HTERT RPE-1 (cell line): ENCODE measurements around the gene ZNRF3.
"Not testable (repeated sequence)": the region's sequence is repeated elsewhere in the genome, so short reads cannot be mapped to it uniquely, and the experiment has no call there.

Source experiments
- in situ Hi-C: fragments of 300-500 bp; cut with MboI; formaldehyde crosslinking; loops from 4 replicates; pipeline ENCODE4 v1.14.3; 2020; ENCODE audit warnings: low sequenced_read_pairs

ZNRF3 gene

GRCh38 chr22:28927630-28928029 is 44.3 kb downstream of the ZNRF3 start:
- in situ Hi-C loops, result no loop called here

- in situ Hi-C loops, result no loop called here
These were observed 45.8 kb downstream of the ZNRF3 start for GRCh38 chr22:28929197-28929596.

GRCh38 chr22:28930357-28931007 is 47.1 kb downstream of the ZNRF3 start:
- in situ Hi-C loops, result no loop called here

DNA sequence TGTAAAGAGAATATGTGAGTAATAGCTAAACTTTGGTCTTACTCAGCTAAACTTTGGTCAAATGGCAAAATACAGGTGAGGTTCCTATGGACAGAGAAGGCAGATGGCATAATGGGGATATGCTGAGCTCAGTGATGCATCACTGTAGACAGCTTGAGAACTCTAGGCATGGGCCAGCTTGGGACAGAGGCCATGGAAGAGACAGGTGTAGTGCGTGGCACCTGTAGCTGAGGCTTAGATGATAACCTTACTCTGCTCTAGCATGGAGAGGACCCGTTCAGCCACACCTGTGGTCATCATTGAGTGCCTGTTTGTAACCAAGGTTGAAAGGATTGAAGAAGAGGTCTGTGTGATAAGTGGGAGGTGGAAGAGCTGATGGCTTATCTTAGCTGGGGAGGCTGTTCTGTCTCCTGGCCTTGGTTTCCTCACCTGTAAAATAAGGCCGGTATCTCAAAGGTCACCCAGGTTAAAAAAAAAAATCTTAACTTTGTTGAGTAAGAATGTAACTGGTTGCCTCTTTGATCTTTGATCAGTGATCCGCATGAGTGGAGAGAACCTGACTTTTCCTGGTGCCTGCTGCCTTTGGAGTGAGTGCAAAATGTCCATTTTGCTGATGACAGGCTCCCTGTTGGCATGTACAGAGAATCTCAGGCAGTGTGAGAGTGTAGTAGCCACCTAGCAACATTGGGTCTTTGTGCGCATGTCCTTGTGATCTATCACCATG is 48.6 kb downstream of the ZNRF3 start:
- in situ Hi-C loops, result no loop called here

- in situ Hi-C loops, result no loop called here
These were observed 49.9 kb downstream of the ZNRF3 start for GRCh38 chr22:28933321-28933720.

- in situ Hi-C loops, result no loop called here
These were observed 50.7 kb downstream of the ZNRF3 start for GRCh38 chr22:28934026-28934425.

DNA sequence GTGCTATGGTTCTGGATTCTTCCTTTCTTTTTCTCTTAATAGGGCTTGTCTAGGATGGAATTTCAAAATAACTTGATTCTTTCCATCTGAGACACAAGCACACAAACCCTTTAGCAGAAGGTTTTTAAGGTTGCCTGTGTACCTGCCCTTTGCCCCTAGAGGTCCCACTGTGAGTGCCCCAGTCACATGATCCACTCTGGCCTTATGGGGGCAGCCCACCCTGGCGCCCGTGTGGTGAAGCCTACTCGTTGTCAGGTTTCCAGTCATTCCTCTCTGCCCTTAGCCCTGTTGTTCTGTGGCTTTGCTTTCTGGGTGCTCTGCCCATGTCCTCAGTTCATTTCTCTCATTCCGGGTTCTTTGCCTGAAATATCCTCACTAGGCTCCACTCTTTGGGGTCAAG is 51.8 kb downstream of the ZNRF3 start:
- in situ Hi-C loops, result no loop called here

GRCh38 chr22:28935713-28936112 is 52.3 kb downstream of the ZNRF3 start:
- in situ Hi-C loops, result no loop called here

DNA sequence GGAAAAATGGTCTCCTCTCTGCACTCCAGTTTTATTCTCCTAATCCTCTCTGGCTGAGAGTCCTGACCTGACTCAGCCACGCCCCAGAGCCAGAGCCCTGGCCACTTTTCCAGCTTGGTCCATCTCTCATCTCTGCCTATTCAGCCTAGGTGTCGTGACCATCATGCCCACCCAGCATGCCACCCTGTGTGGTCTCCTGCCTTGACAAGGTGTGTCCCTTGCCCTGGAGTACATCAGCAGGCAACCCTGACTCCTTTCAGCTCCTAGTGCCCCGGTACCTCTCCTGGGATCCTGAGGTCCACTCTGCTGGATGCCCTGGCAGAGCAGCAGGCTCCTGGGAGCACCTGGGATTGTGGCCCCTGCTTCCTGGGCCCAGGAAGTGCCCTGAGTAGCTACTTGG is 52.8 kb downstream of the ZNRF3 start:
- in situ Hi-C loops, result no loop called here

DNA sequence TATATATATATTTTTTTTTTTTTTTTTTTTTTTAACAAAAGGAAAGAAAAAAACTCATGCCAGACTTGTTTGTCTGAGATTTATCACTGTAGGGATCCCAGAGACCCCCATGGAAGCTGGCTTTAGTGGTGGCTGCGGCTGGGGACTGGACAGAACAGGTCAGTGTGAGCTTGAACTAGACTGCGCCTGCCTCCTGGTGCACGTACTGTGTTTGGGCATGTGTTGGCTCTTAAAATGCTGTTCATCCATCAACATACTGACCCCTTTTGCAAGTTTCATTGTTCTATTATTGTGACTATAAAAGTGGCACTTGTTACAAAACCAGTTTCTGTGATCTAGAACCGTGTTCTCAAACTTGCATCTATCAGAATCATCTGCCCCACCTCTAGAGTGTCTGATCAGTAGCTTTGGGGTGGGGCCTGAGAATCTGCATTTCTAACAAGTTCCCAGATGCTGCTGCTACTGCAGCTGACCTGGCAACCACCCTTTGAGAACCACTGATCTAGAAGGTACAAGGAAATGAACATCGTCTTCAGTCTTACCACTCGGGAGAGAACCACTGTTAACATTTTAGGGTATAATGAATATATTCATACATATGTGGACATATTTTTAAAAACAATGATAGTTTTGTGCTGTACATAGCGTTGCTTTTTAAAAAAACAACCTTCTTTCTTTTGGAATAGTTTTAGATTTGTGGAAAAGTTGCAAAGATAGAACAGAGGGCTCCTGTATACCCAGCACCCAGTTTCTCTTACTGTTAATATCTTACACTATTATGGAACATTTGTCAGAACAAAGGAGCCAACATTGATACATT is 54.0 kb downstream of the ZNRF3 start:
- in situ Hi-C loops, result no loop called here

DNA sequence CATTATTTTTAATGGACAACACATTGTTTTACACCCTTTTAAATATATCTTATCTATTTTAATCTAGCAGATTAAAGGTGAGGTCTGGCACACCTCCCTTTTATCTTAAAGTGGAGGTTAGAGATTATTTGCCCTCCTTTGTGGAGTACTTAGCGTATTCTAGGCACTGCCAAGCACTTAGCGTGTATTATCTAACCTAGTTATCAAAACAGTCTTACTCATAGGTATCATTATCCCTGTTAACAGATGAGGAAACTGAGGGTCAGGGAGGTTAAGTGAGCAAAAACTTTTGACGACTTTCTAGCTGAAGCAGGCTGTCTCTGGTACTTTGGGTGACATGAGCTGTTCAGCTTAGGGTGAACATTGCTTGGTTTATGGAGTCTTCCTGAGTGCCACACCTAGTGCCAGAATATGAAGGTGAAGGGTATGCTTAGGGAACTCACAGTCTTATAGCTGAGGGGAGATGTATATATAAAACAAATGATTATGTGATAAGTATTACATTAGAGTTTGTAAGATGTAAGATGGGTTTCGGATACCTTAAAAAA is 55.0 kb downstream of the ZNRF3 start:
- in situ Hi-C loops, result no loop called here

DNA sequence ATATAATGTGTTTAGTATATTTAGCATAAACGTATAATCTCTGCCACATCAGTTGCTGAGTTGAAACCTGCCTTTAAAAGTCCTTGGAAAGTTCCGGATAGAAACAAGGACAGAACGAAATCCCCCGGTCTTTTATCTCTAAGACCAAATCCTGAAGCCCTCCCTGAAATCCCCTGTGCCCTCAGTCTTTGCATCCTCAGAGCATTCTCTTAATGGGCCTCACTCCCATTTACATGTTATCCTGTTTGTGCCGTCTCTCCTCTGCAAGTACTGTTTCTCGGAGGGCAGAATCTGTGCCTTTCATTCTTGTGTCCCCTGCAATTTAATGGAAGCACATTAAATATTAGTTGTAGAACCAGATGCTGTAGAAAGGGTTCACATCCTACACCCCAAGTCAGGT is 56.0 kb downstream of the ZNRF3 start:
- in situ Hi-C loops, result no loop called here

GRCh38 chr22:28939932-28940331 is 56.6 kb downstream of the ZNRF3 start:
- in situ Hi-C loops, result no loop called here

DNA sequence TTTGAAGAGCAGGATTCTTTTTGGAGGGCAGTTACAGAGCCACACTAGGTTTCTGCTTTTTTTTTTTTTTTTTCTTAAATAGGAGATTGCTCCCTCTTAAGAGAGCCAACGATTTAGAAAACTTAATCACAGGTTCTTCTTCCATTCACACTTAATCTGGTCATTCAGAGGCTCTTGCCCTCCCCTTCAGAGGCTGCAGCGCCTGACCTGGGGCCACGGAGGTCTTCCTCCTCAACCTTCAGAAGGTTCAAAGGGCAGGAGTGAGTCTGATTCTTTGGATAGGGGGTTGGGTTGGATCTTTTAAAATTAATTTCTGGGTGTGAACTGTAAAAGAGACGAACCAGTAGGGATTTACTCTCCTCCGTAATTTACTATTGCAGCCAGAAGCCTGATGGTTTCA is 57.1 kb downstream of the ZNRF3 start:
- in situ Hi-C loops, result no loop called here

DNA sequence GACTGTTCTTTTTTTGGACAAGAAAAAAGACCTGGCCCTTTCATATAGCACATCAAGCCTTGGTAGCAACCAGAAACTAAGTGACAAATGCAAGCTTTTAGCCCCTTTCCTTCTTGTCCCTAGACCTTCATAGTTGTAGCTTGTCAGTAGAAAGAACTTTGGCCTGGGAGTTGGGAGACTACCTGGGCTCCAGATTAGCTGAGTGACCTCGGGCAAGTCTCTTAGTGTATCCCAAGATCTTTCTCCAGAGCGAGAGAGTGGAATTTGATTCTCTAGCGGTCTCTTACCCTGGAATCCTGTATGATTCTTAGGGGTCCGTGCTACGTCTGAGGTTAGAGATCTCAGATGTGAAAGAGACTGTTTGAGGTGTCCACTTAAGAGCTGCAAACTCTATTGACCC is 59.0 kb downstream of the ZNRF3 start:
- in situ Hi-C loops, result no loop called here

GRCh38 chr22:28942801-28943500 is 59.6 kb downstream of the ZNRF3 start:
- in situ Hi-C loops, result no loop called here

- in situ Hi-C loops, result no loop called here
These were observed 60.1 kb downstream of the ZNRF3 start for GRCh38 chr22:28943501-28943879.

GRCh38 chr22:28947125-28947524 is 63.8 kb downstream of the ZNRF3 start:
- in situ Hi-C loops, result no loop called here

DNA sequence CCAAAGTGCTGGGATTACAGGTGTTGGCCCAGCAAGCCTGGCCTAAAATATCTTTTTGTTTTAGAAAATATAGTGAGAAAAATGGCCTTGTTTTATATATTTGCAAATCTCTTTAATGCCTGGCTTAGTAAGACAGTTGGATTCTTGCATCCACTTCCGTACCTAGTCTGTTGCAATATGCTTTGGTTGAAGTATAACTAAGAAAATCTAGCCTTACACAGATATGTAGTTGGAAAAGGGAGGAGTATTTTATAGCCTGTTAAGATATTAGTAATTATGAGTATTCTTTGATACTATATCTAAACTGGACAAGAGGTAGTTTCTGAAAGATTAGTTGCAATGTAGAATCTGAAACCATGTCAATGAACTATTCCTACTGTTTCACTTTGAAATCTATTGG is 65.1 kb downstream of the ZNRF3 start:
- in situ Hi-C loops, result no loop called here

GRCh38 chr22:28948860-28949551 is 65.6 kb downstream of the ZNRF3 start:
- in situ Hi-C loops, result not testable (repeated sequence)
